ENCODE results near the gene CDC27.
A peak's percentile ranks its signal among the peaks of the same experiment; 100 is the strongest.
"Not testable (repeated sequence)": the region's sequence is repeated elsewhere in the genome, so short reads cannot be mapped to it uniquely, and the experiment has no call there.

CDC27 gene

DNA sequence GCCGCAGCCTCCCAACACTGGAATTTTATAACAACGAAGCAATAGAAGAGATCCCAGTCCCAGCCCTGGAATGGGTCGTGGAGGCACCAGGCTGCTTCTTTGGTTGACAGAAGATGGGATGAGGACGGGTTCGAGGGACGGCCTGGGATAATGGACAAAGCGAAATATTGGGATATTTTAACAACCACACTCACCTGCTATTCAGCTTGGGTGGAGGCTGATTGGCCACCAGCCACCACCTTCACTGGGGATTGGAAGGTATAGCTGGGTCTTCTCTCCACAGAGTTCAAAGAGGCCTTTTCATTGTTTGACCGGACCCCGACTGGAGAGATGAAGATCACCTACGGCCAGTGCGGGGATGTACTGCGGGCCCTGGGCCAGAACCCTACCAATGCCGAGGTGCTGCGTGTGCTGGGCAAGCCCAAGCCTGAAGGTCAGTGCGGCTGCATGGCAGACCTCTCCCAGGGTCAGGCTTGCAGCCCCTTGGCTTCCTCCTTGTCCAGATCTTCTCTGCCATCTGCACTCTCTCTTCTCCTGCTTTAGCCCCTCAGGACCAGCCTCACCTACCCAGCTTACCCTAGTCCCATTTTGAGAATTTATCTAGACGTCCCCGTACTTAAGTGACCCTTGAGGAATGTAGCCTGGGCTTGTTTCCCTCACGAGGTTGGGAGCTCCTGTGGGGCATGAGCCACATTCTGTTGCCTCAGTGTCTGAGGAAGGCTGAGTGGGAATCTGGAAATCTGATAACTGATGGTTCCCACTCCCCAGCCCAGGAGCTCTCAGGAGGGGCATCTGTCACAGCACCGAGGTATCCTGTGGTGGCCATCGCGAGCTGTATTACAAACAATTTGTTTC lies 30.8 kb upstream of the CDC27 start:
- no peak for DNase-seq

DNA sequence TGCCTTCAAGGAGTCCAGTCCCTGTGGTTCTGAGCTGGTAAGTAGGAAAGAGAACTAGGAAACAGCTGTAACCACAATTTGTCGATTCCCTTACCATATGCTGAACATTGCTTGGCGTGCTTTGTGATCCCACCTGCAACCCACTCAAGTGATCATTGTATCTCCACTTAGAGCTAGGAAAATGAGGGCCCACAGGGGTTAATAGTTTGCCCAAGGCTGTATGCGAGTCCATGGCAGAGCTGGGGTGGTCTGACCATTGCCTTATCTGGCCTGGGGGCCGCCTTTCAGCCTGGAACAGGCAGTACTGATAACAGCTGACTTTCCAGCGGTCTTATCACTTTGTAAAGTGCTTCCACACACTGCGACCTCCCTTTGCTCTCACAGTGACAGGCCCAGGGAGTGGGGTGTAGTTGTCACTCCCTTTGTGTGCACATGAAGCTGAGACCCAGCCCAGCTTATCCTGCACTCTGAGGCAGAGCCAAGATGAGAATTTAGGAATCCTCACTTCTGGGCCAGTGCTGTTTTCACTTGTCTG lies 29.9 kb upstream of the CDC27 start:
- no peak for DNase-seq

DNA sequence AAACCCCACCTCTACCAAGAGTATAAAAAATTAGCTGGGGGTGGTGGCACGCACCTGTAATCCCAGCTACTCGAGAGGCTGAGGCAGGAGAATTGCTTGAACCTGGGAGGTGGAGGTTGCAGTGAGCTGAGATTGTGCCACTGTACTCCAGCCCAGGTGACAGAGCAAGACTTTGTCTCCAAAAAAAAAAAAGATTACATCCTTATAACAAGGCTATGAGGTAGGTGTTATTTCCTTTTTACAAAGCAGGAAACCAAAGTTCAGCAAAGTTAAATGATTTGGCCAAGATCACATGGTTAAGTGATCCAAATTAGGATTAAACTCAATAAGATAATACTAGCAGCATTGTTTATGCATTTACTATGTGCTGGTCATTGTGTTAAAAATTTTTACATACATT lies 28.2 kb upstream of the CDC27 start:
- not testable (repeated sequence) for DNase-seq

DNA sequence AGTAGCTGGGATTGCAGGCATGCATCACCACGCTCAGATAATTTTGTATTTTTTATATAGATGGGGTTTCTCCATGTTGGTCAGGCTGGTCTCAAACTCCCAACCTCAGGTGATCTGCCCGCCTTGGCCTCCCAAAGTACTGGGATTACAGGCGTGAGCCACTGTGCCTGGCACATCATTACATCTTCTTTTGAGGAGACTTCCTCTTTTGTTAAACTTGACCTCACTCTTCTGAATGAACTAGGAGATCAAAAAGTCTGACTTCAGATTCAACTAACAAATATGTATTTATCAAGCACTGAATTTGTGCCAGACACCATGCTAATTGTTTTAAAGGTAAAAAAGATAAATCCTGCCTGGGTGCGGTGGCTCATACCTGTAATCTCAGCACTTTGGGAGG lies 27.7 kb upstream of the CDC27 start:
- not testable (repeated sequence) for DNase-seq

DNA sequence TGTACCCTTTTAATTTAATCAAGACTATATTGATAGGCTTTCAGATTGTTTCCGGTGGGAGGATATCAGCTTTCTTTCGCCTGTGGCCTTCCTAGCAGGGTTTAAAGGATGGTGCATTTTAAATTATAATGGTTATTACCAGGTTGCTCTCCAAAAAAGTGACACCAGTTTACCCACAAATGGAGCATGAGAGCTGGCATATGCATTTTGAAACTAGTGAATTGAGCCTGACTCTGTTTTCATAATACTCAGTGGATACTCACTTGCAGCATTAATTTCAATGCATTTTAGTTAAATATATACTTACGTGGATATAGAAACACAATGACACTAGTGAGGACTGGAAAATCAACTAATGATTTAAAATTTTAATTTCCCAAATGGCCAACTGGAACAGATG lies 25.8 kb upstream of the CDC27 start:
- no peak for DNase-seq

DNA sequence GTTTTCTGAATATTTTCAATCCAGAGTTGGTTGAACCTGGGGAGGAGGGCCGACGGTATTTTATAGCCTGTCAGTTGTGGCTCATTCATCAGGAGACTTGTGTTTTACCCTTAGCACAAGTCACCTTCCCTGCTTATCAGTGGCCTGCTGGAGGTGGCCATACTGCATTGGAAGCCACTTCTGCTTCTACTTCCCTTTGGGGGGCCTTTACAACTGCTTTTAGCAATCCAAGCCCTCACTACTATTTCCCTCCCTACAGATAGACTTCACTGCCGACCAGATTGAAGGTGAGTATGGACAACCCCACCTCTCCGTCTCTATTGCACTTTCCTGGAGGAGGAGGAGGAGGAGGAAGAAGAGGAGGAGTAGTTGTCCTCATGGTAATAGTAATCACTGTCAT lies 24.4 kb upstream of the CDC27 start:
- no peak for DNase-seq

DNA sequence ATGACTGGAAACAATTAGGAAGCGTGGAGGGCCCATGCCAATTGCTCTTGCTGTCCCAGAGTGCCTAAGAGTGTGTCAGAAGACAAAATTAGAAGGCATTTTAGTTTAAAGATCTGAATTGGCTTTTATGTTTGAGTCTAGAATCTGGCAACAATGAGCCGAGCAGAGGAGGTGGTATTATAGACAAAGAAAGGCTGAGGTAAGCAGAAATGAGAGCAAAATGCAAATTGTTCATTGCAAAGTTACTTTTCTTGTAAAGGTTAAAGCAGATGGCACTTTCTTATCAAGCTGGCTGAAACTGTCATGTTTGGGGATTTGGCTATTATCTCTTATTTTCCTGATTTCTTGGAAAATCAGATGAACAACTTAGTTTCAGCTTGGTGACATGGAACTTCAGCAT lies 23.4 kb upstream of the CDC27 start:
- no peak for DNase-seq

DNA sequence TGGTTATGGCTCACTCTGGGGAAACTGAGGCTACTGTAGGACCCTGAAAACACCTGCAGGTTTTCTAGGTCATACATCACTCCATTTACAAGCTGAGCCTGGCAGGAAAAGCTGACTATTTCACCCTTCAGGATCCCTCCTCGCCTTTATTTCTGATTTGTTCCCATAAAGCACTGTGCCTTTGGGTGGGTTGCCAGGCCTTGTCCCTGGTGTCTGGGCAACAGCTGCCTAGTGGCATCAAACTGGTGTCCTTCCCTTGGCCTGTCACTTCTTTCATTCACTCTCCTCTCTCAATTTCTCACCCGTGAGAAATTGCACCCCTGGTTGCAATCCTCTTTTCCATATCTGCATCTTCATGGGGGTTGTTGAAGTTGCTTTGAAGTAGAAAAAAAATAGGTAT lies 21.7 kb upstream of the CDC27 start:
- no peak for DNase-seq

DNA sequence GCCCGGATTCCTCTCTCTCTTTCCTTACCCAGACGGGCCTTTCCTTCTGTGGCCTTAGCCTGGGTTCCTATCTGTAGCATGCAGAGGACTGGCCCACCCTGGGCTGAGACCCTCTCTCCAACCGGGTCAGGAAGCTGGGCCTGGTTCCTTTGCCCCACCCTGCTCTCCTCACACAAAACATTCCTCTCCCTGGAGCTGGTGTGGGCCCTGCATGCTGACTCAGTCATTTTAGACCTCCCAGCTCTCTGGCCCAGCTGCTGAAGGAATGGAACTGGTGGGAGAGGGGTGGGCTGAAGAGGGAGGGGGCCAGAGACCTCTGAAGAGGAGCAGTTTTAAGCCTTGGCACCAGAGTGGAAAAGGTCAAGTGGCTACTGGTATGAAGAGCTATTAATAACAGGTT lies 21.0 kb upstream of the CDC27 start:
- no peak for DNase-seq

DNA sequence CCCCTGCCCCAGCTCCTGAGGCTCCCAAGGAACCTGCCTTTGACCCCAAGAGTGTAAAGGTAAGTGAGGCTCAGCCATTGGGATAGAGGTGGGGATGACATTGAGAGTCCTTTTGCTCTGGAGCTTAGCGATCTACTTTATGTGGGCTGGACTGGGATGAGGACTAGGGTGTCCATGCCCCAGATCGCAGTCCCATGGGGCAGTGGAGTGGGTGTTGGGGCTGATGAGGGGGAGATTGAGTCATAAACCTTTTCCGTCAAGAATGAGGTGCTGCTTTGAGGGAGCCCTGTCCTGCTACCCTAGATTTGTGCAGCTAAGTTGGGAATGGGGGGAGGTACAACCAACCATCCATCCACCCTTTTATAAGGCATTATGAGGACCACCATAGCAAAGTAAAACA lies 20.4 kb upstream of the CDC27 start:
- no peak for DNase-seq

DNA sequence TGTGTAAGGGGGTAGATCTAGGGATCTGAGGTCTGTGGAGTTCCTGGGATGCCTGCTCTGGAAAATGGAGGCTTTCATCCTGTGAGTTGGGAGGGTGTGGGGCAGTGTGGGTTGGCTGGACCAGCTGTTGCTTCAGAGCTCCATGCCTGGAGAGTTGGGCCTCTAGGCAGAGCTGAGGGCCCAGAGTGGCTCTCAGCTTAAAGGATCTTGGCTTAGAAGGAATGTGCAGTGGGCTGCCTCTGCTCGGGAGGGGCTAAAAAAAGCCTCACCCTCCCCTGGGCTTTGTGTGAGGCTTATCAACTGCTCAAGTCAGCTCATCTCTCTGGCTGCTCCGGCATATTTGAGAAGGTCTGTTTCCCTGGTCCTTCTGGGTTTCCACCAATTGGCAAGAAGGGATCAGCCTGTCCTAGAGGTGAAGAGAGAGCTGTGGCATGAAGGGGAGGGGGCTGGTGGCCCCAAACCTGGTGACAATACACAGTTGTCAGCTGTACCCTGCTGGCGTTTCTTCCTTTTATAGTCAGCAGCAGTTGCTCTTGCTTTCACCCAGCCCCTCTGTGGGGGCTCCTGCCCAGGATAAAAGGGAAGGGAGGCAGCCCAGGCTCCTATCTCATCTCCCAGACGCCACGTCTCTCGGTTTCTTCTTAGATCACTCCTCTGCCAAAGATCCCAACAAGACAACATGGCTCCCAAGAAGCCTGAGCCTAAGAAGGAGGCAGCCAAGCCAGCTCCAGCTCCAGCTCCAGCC lies 19.8 kb upstream of the CDC27 start, which contains the start of gene MYL4:
Gene MYL4, plus strand, starts transcription at position 605 of the 745 bp plus-strand sequence. Its CDS starts 75 bp downstream, at position 680.
- no peak for DNase-seq

DNA sequence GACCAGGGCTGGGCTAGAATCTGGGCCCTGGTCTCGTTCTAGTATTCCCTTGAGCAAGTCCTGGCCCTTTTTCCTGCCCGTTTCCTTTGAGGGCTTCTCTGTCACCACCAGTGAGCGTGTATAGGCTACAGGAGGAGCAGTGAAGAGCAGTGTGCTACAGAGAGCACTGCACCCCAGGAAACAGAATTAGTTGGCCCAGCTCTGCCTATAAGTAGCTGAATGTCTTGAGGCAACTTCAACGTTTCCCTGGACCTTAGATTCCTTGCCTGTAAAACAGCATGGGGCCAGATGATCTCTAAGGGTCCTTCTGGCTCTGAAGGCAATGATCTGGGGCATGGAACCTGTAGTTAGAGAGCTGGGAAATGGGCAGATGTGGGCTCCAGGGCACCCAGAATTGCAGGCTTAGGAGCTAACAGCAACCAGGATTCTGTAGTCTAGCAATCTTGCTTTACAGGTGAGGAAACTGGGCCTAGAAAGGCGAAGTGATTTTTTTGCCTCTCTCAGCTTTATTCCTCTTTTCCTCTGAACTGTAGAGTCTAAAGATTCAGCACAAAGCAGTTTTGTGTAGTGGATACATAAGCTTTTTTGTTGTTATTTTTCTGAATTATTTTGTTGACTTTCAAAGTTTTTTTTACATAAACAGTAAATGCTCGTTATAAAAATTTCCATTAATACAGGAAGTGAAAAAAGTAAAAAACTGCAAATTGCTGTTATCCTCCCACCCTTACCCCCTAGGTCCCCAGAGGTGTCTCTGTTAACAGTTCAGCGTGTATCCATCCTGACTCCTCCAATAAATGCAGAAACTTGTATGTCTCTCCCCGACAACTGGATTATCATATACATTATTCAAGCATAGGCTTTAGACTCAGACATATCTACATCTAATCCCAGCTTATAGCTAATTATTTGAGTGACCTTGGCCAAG lies 18.3 kb upstream of the CDC27 start:
- no peak for DNase-seq

DNA sequence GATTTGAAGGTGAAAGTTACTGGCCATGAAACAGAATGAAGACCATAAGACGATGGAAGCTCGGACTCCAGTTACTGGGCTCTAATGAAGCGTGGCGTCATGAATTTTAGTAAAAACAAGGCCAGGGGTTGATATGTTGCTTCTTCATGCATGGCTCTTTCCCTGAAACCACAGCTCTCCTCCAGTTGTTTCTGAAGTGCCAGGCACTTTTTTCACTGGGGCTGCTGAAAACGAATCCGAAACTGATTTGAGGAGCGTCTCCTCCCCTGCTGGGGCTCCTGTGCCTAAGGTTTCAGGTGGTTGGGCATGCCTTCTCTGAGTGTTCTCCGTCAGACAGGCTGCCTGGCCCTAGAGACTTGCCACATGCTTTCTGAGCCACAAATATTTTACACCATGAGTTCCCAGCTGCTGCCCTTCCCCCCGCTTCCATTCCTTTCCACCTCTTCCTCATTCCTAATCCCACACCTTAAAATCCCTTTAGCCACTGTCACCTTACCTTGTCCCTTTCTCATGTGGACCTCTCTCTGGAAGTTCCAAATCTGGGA lies 16.4 kb upstream of the CDC27 start:
- peak; percentile 58 to 61 for DNase-seq

DNA sequence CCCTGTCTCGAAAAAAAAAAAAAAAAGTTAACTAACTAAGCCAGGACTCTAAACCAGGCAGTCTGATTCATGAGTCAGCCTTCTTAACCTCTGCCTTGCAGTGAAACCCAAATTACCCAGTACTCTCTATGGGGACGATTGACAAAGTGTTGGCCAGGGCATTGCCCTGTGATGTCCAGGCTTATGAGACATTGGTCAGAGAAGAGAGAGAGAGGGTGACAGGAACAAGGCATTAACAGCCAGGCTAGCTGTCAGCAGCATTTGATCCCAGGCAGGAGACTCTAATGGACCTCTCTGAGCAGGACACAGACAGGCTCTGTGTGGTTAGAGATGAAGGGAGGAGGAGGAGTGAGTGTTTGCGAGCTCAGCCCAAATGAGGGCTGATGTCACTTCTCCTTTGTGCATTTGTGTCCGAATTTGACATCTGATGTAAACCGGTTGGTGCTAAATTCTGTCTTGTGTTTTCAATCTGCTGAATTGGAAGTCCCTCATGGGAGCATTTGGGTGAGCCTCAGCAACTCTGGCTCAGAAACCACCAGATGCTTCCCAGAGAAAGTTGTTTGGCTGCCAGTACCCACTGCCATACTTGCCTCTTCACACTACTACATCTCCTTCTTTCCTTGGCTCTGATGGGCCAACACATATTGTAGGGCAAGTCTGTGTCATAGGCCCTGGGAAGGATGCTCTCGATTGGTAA lies 15.8 kb upstream of the CDC27 start:
- no peak for DNase-seq

DNA sequence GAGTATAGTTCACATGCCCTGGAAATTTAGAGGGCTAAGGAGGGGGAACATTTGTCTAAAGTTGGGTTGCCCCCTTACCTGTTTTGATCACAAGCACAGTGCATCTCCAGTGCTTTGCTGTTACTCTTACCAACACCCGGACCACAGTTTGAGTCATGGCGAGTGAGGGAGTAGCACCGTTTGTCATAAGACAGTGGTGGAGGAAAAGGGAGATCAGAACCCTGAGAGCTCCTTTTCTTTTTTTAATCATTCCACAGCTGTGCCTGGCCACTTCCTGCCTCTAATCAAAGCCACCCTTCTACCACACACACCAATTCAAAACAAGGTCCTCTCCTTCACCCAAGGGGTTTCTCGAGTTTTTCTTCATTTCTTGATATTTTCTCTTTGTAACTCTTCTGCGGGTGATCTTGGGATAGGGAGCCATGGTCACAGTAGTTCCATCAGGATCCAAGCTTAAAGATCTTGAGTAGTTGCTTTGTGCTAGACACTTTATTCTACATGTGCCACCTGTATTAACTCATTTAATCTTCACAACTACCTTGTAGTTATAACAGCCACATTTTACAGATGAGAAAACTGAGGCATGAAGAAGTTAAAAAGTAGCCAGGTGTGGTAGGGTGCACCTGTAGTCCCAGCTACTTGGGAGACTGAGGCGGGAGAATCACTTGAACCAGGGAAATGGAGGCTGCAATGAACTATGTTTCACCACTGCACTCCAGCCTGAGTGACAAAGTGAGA lies 15.1 kb upstream of the CDC27 start:
- peak; percentile 29 to 40 for DNase-seq

DNA sequence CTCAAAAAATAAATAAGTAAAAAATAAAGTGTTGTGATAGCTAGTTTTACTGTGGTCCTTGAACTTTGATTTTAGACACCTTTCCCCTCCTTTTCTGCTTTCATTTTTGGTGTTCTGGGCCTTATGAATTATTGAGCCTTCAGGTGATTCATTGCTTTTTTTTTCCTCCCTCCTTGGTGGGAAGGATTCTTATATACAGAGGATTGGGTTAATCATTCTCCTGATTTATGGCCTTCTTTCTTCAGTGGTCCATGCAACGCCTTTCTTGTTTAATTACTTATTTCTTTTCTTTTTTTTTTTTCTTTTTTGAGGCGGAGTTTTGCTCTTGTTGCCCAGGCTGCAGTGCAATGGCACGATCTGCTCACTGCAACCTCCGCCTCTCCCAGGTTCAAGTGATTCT lies 12.1 kb upstream of the CDC27 start:
- no peak for DNase-seq

DNA sequence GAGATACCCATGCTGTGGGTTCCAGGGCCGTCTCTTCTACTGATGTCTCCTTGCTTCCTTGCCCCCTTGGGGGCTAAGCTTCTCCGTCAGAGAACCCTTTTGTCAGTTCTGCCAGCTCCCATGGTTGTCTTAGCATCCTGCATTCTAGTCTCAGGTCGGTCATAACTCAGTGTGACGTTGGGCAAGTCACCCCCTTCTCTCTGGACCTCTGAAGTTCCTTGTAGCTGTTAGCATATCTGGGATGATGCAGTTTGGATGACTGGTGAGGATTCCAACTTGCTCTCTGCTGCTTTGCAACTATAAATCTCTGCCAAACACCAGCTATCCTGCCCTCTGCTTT lies 11.2 kb upstream of the CDC27 start:
- no peak for DNase-seq

DNA sequence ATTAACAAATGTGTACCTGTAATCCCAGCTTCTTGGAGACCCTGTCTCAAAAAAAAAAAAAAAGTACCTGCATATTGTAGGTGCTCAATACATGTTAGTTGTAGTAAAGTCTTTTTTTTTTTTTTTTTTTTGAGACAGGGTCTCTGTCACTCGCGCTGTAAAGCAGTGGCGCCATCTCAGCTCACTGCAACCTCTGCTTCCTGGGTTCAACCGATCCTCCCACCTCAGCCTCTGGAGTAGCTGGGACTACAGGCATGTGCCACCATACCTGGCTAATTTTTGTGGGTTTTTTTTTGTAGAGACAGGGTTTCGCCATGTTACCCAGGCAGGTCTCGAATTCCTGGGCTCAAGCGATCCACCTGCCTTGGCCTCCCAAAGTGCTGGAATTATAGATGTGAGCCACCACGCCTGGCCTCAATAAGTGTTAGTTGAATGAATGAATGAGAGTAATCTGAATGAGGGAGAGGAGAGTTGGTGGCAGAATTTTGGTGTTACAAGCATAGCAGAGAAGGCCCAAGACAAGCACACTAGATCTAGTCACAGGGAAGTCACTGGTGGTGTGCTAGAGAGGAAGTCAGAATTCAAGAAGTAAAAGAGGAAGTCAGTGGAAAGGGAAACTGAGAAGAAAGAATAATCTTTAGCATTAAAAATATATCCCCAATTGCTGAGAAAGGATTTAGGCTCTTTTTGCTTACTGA lies 10.7 kb upstream of the CDC27 start:
- no peak for DNase-seq

DNA sequence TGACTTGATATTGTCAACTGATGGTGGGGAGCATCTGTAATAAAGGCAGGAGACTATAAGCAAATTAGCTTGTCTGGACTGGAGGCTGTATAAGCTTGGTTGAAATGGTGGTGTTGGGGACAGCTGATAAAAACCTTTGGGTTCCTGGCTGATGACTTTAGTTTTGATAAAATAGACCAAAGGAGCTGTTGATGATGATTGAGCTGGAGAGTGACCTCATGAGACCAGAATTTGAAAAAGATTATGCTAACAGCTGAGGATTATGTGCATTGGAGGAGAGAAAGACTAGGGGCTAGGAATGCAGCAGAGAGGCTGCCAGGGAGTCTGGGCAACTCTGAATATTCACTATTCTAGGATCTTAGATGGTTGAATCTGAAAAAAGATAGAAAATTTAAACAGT lies 8.7 kb upstream of the CDC27 start:
- DNase-seq = no peak

DNA sequence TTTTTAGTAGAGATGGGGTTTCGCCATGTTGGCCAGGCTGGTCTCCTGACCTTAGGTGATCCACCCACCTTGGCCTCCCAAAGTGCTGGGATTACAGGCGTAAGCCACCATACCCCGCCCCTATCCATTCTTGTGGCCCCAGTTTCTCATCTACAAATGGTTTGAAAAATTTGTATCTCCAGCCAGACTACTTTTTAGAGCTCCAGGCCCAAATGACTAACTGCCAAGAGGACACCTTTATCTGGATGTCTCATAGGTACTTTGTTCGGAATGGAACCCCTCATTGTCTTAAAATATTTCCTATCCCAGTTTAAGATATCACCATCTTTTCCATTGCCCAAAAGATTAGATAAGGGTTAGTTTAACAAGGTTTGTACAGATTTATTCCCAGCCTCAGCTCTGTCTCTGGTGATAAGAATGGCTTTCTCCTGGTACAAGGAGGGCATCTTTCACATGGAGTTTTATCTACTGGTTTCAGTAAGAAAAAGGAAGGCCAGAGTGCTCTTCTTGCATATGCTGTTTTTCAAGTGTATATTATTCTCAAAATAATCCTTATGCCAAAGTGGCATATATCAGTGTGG lies 4.9 kb upstream of the CDC27 start:
- DNase-seq = no peak
